Skin epidermis (tissue), 12 donors: Measurements from ENCODE around the gene VAV2.
"Not testable (repeated sequence)": the region's sequence is repeated elsewhere in the genome, so short reads cannot be mapped to it uniquely, and the experiment has no call there.

Experiments
- H3K27ac ChIP-seq, 21 experiments: fragments of 200-600 bp; sonication (generic) in 11 of 21; one replicate each; pipeline ENCODE4 v1.5.0; 2020; ENCODE audit warnings: mild to moderate bottlenecking in 3 of 21, inconsistent platforms in 2 of 21, moderate library complexity in 2 of 21
- H3K4me3 ChIP-seq, 7 experiments: fragments of 200-600 bp; sonication (generic) in 2 of 7; one replicate each; pipeline ENCODE4 v1.5.0; 2020; ENCODE audit warnings: inconsistent platforms in 2 of 7, mild to moderate bottlenecking in 2 of 7, moderate library complexity in 1 of 7

The VAV2 gene

GRCh38 chr9:133971981-133972941, 19.9 kb downstream of the VAV2 start:
- no peak overlapping the region for H3K4me3 ChIP-seq
- H3K27ac ChIP-seq, result no peak overlapping the region

- H3K27ac ChIP-seq, result no peak overlapping the region
- H3K4me3 ChIP-seq, result no peak overlapping the region
Observed at GRCh38 chr9:133971121-133971951, 20.8 kb downstream of the VAV2 start.

- Histone ChIP-seq H3K4me3 (no peak overlapping the region), H3K27ac (no peak overlapping the region)
Observed at GRCh38 chr9:133970581-133971058, 21.5 kb downstream of the VAV2 start.

GRCh38 chr9:133969681-133970580, 22.2 kb downstream of the VAV2 start:
- H3K27ac ChIP-seq, result no peak overlapping the region

GRCh38 chr9:133968966-133969617, 23.0 kb downstream of the VAV2 start:
- H3K27ac ChIP-seq, result no peak overlapping the region

More at GRCh38 chr9:133969681-133970580, 22.2 kb downstream of the VAV2 start:
- no peak overlapping the region for H3K4me3 ChIP-seq

GRCh38 chr9:133968428-133968827, 23.7 kb downstream of the VAV2 start:
- Histone ChIP-seq H3K4me3 (no peak overlapping the region), H3K27ac (no peak overlapping the region)

More at GRCh38 chr9:133968966-133969617, 23.0 kb downstream of the VAV2 start:
- no peak overlapping the region for H3K4me3 ChIP-seq

GRCh38 chr9:133967024-133967741, 24.9 kb downstream of the VAV2 start:
- no peak overlapping the region for H3K27ac ChIP-seq
- H3K4me3 ChIP-seq, result no peak overlapping the region

GRCh38 chr9:133964463-133964862, 27.7 kb downstream of the VAV2 start:
- Histone ChIP-seq H3K4me3 (no peak overlapping the region), H3K27ac (no peak overlapping the region)

GRCh38 chr9:133963166-133963565, 29.0 kb downstream of the VAV2 start:
- no peak overlapping the region for H3K4me3 ChIP-seq

GRCh38 chr9:133962341-133962740, 29.8 kb downstream of the VAV2 start:
- no peak overlapping the region for H3K27ac ChIP-seq
- H3K4me3 ChIP-seq, result no peak overlapping the region

More at GRCh38 chr9:133963166-133963565, 29.0 kb downstream of the VAV2 start:
- H3K27ac ChIP-seq, result no peak overlapping the region

- Histone ChIP-seq H3K4me3 (no peak overlapping the region), H3K27ac (no peak overlapping the region)
Observed at GRCh38 chr9:133961226-133962165, 30.6 kb downstream of the VAV2 start.

GRCh38 chr9:133960568-133961129, 31.5 kb downstream of the VAV2 start:
- Histone ChIP-seq H3K27ac (no peak overlapping the region), H3K4me3 (no peak overlapping the region)

- Histone ChIP-seq H3K27ac (no peak overlapping the region), H3K4me3 (no peak overlapping the region)
Observed at GRCh38 chr9:133959966-133960567, 32.1 kb downstream of the VAV2 start.

- Histone ChIP-seq H3K4me3 (no peak overlapping the region), H3K27ac (no peak overlapping the region)
Observed at GRCh38 chr9:133959171-133959570, 33.0 kb downstream of the VAV2 start.

- no peak overlapping the region for H3K27ac ChIP-seq
- no peak overlapping the region for H3K4me3 ChIP-seq
Observed at GRCh38 chr9:133958756-133959155, 33.4 kb downstream of the VAV2 start.

- H3K4me3 ChIP-seq, H3K27ac ChIP-seq: not testable (repeated sequence)
Observed at GRCh38 chr9:133957772-133958171, 34.4 kb downstream of the VAV2 start.
